Effector CD8-positive, alpha-beta T cell (primary cell): Measurements from ENCODE around the gene CAMTA1.

Source experiments
- DNase-seq: peaks from one replicate; lab custom pipeline; 2025; lab: John Stamatoyannopoulos, UW

The CAMTA1 gene

GRCh38 chr1:7513081-7513480 lies 727.8 kb downstream of the CAMTA1 start:
- no peak for DNase-seq

- DNase-seq, result no peak
These were observed 729.9 kb downstream of the CAMTA1 start for GRCh38 chr1:7515175-7515574.

GRCh38 chr1:7515904-7516303 lies 730.6 kb downstream of the CAMTA1 start:
- no peak for DNase-seq

- DNase-seq, result no peak
These were observed 731.1 kb downstream of the CAMTA1 start for GRCh38 chr1:7516341-7516740.

GRCh38 chr1:7516929-7517328 lies 731.7 kb downstream of the CAMTA1 start:
- DNase-seq, result no peak

GRCh38 chr1:7517611-7518330 lies 732.5 kb downstream of the CAMTA1 start:
- no peak for DNase-seq

- DNase-seq, result no peak
These were observed 733.2 kb downstream of the CAMTA1 start for GRCh38 chr1:7518411-7518810.

- DNase-seq, result no peak
These were observed 734.1 kb downstream of the CAMTA1 start for GRCh38 chr1:7519181-7519860.

GRCh38 chr1:7519861-7520395 lies 734.7 kb downstream of the CAMTA1 start:
- no peak for DNase-seq

- DNase-seq, result no peak
These were observed 735.2 kb downstream of the CAMTA1 start for GRCh38 chr1:7520496-7520895.

GRCh38 chr1:7524341-7525337 lies 739.4 kb downstream of the CAMTA1 start:
- no peak for DNase-seq

- no peak for DNase-seq
These were observed 740.2 kb downstream of the CAMTA1 start for GRCh38 chr1:7525338-7526063.

GRCh38 chr1:7526196-7526866 lies 741.1 kb downstream of the CAMTA1 start:
- DNase-seq, result no peak

- no peak for DNase-seq
These were observed 741.8 kb downstream of the CAMTA1 start for GRCh38 chr1:7526867-7527732.

GRCh38 chr1:7527733-7528045 lies 742.4 kb downstream of the CAMTA1 start:
- no peak for DNase-seq

GRCh38 chr1:7528386-7529198 lies 743.3 kb downstream of the CAMTA1 start:
- DNase-seq, result no peak

- DNase-seq, result no peak
These were observed 744.7 kb downstream of the CAMTA1 start for GRCh38 chr1:7529917-7530316.

- no peak for DNase-seq
These were observed 746.5 kb downstream of the CAMTA1 start for GRCh38 chr1:7531562-7532340.
